DOHH2 (cell line): ENCODE results near the gene DSTN.

Experiments used
- EZH2phosphoT487 ChIP-seq: fragments of 200-600 bp; sonication (generic); IDR thresholded peaks from 2 replicates; pipeline ENCODE4 v1.6.1; 2017; ENCODE audit warnings: borderline replicate concordance, mild to moderate bottlenecking, antibody characterized with exemption, low read length, moderate library complexity, mixed read lengths
- TF ChIP-seq, protein P1 (sequence below): fragments of 200-600 bp; sonication (generic); IDR thresholded peaks from one replicate; pipeline ENCODE4 v1.5.1; 2014; ENCODE audit warnings: antibody characterized with exemption, mild to moderate bottlenecking, low read depth, low read length; ENCODE audit not compliant: poor library complexity, severe bottlenecking

- TF ChIP-seq, protein P1, sequence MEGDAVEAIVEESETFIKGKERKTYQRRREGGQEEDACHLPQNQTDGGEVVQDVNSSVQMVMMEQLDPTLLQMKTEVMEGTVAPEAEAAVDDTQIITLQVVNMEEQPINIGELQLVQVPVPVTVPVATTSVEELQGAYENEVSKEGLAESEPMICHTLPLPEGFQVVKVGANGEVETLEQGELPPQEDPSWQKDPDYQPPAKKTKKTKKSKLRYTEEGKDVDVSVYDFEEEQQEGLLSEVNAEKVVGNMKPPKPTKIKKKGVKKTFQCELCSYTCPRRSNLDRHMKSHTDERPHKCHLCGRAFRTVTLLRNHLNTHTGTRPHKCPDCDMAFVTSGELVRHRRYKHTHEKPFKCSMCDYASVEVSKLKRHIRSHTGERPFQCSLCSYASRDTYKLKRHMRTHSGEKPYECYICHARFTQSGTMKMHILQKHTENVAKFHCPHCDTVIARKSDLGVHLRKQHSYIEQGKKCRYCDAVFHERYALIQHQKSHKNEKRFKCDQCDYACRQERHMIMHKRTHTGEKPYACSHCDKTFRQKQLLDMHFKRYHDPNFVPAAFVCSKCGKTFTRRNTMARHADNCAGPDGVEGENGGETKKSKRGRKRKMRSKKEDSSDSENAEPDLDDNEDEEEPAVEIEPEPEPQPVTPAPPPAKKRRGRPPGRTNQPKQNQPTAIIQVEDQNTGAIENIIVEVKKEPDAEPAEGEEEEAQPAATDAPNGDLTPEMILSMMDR: no peak
- no peak for TF ChIP-seq EZH2phosphoT487
Measured at GRCh38 chr20:17549131-17549530, 20.7 kb upstream of the DSTN start.
